Naive thymus-derived CD4-positive, alpha-beta T cell (primary cell): ENCODE measurements around the gene JPT2. TPM values are rescaled to one million over a fixed set of nuclear protein-coding genes. Genes with fewer than 3 reads are reported as not detected.
"Not testable (repeated sequence)": the region's sequence is repeated elsewhere in the genome, so short reads cannot be mapped to it uniquely, and the experiment has no call there.

Experiments used
- ATAC-seq: fragments of 150-1000 bp; cut with Tn5 transposase; 2 replicates; pipeline ENCODE4 v1.10.0; 2021; ENCODE audit warnings: mild to moderate bottlenecking, moderate library complexity
- CTCF ChIA-PET: fragments of 350-600 bp; sonication (Branson Sonifier 250); formaldehyde crosslinking; loops from one replicate; lab custom pipeline; 2021; ENCODE audit warnings: antibody characterized with exemption; lab: Charles Lee
- POLR2A ChIA-PET: fragments of 350-600 bp; sonication (Branson Sonifier 250); formaldehyde crosslinking; loops from one replicate; lab custom pipeline; 2021; ENCODE audit warnings: antibody characterized with exemption, inconsistent platforms; lab: Charles Lee
- DNase-seq, 9 donors: peaks; one replicate each; pipeline versions ENCODE4 v3.0.0 to v3.0.0-alpha.2; 2020 to 2022; ENCODE audit warnings: mixed read lengths in 1 of 9
- H3K27ac ChIP-seq: one replicate; pipeline ENCODE4 v1.7.0; 2013; ENCODE audit warnings: mild to moderate bottlenecking, low read depth, low read length, moderate library complexity
- H3K27me3 ChIP-seq, 2 donors: one replicate each; pipeline ENCODE4 v1.7.0; 2013; ENCODE audit warnings: low read length in 2 of 2, mild to moderate bottlenecking in 2 of 2, moderate library complexity in 2 of 2; ENCODE audit not compliant: control insufficient read depth in 2 of 2, insufficient read depth in 2 of 2
- H3K36me3 ChIP-seq, 3 experiments: 1 replicate in 2 of 3; 2 replicates in 1 of 3; pipeline ENCODE4 v1.7.0; 2013; ENCODE audit warnings: low read length in 3 of 3, mild to moderate bottlenecking in 3 of 3, moderate library complexity in 1 of 3; ENCODE audit not compliant: insufficient read depth in 3 of 3, control insufficient read depth in 2 of 3
- H3K4me1 ChIP-seq, 2 donors: one replicate each; pipeline ENCODE4 v1.7.0; 2013; ENCODE audit warnings: low read length in 2 of 2, mild to moderate bottlenecking in 2 of 2, moderate library complexity in 1 of 2; ENCODE audit not compliant: control insufficient read depth in 2 of 2, insufficient read depth in 2 of 2
- H3K4me3 ChIP-seq: 2 replicates; pipeline ENCODE4 v1.7.0; 2013; ENCODE audit warnings: mild to moderate bottlenecking, low read length
- H3K9me3 ChIP-seq, 3 experiments: 1 replicate in 2 of 3; 2 replicates in 1 of 3; pipeline ENCODE4 v1.7.0; 2013; ENCODE audit warnings: low read length in 3 of 3; ENCODE audit not compliant: control insufficient read depth in 2 of 3
- H3K27ac Mint-ChIP-seq, 9 donors: one replicate each; pipeline ENCODE4 v1.8.0; 2020 to 2022; ENCODE audit warnings: mixed read lengths in 9 of 9, mild to moderate bottlenecking in 8 of 9, moderate library complexity in 5 of 9, inconsistent platforms in 2 of 9
- H3K27me3 Mint-ChIP-seq, 5 donors: one replicate each; pipeline ENCODE4 v1.8.0; 2021 to 2022; ENCODE audit warnings: mixed read lengths in 5 of 5, mild to moderate bottlenecking in 1 of 5
- H3K36me3 Mint-ChIP-seq, 5 donors: one replicate each; pipeline ENCODE4 v1.8.0; 2020 to 2022; ENCODE audit warnings: mixed read lengths in 5 of 5, mild to moderate bottlenecking in 3 of 5, inconsistent platforms in 1 of 5
- H3K4me1 Mint-ChIP-seq, 7 donors: one replicate each; pipeline ENCODE4 v1.8.0; 2020 to 2022; ENCODE audit warnings: mixed read lengths in 7 of 7, mild to moderate bottlenecking in 3 of 7, inconsistent platforms in 1 of 7
- H3K4me3 Mint-ChIP-seq, 10 donors: one replicate each; pipeline ENCODE4 v1.8.0; 2020 to 2022; ENCODE audit warnings: mild to moderate bottlenecking in 10 of 10, mixed read lengths in 10 of 10, moderate library complexity in 6 of 10, inconsistent platforms in 2 of 10
- H3K9me3 Mint-ChIP-seq, 11 donors: one replicate each; pipeline ENCODE4 v1.8.0; 2020 to 2022; ENCODE audit warnings: mixed read lengths in 11 of 11, mild to moderate bottlenecking in 4 of 11, inconsistent platforms in 1 of 11, moderate library complexity in 1 of 11
- intact Hi-C, 2 donors: fragments of 100-400 bp; cut with micrococcal nuclease; formaldehyde crosslinking; loops; one replicate each; pipeline ENCODE4 v1.15.1; 2023
- polyA plus RNA-seq, 2 donors: library from polyadenylated mRNA; unstranded; fragments of 300-500 nt; fragmentation: Illumina TruSeq; gene quantifications; one replicate each; pipeline ENCODE4 v1.2.3, GENCODE V29; 2021
- total RNA-seq, 6 experiments: library from RNA in 5 of 6; stranded (reverse) in 5 of 6; gene quantifications; 1 replicate in 5 of 6; 2 replicates in 1 of 6; pipeline ENCODE4 v1.2.3 and lab custom pipeline; 2021 to 2026

JPT2 gene
- total and polyA plus RNA-seq, 7 experiments from 2014 or later, result 12.6 to 67.2 (median 17.5) TPM

DNA sequence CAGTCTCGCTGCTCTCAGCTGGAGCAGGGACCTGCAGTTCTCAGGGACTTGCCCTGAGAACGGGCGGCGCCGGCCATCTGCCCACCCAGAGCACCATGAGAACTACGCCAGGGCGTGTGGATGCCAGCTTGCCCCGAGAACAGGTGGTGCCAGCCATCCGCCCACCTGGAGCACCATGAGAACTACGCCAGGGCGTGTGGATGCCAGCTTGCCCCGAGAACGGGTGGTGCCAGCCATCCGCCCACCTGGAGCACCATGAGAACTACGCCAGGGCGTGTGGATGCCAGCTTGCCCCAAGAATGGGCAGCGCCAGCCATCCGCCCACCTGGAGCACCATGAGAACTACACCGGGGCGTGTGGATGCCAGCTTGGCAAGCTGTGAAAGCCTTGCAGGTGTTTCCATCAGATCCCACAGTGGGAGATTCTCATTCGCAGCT is 54.5 kb downstream of the JPT2 start:
- peaks cover 0 to 69% (median 3%) of the 10 kb centered on the region in 3 experiments for H3K36me3 ChIP-seq
- peaks cover 0 to 17% (median 3%) of the 10 kb centered on the region in 5 donors for H3K36me3 Mint-ChIP-seq

GRCh38 chr16:1734123-1734522 is 56.0 kb downstream of the JPT2 start:
- intact Hi-C loops, result no loop called here

More for the DNA sequence above, 54.5 kb downstream of the JPT2 start:
- H3K27me3 ChIP-seq, ATAC-seq, H3K4me1 Mint-ChIP-seq, H3K27ac Mint-ChIP-seq, H3K27ac ChIP-seq, intact Hi-C loops, H3K9me3 ChIP-seq, DNase-seq, POLR2A ChIA-PET, H3K27me3 Mint-ChIP-seq, H3K4me3 Mint-ChIP-seq, H3K4me3 ChIP-seq, H3K9me3 Mint-ChIP-seq, H3K4me1 ChIP-seq: not testable (repeated sequence)
- CTCF ChIA-PET, result interaction anchor here (0.8 to 1.0 kb wide), 2 partner anchors 11 to 27 kb away, joined by 3 read pairs; partner anchors contain the start of gene MAPK8IP3

GRCh38 chr16:1734816-1735215 is 56.7 kb downstream of the JPT2 start:
- ATAC-seq (no peak), DNase-seq (no peak)
- H3K4me1 Mint-ChIP-seq, result no peaks in the 10 kb centered on the region
- peaks cover 0 to 10% (median 0%) of the 10 kb centered on the region in 5 donors for H3K36me3 Mint-ChIP-seq
- H3K27me3 Mint-ChIP-seq, result no peaks in the 10 kb centered on the region
- no peak overlapping the region for H3K4me3 Mint-ChIP-seq
- ChIA-PET POLR2A (no interaction called here), CTCF (no interaction called here)
- no peaks in the 10 kb centered on the region for H3K9me3 ChIP-seq
- no peaks in the 10 kb centered on the region for H3K9me3 Mint-ChIP-seq
- intact Hi-C loops, result no loop called here
- H3K27ac ChIP-seq, result no peak overlapping the region
- no peaks in the 10 kb centered on the region for H3K27me3 ChIP-seq
- H3K27ac Mint-ChIP-seq, result peak overlapping the region in 1 of 9 donors; percentile 54
- H3K4me1 ChIP-seq, result no peaks in the 10 kb centered on the region
- peaks cover 0 to 48% (median 3%) of the 10 kb centered on the region in 3 experiments for H3K36me3 ChIP-seq
- H3K4me3 ChIP-seq, result no peak overlapping the region

More at GRCh38 chr16:1734123-1734522, 56.0 kb downstream of the JPT2 start:
- no peaks in the 10 kb centered on the region for H3K4me1 Mint-ChIP-seq
- DNase-seq (no peak), ATAC-seq (no peak)
- ChIA-PET CTCF (no interaction called here), POLR2A (no interaction called here)
- H3K4me3 Mint-ChIP-seq, result no peak overlapping the region
- Histone ChIP-seq H3K36me3 (peaks cover 0 to 55% (median 3%) of the 10 kb centered on the region in 3 experiments), H3K4me3 (no peak overlapping the region), H3K4me1 (no peaks in the 10 kb centered on the region), H3K27me3 (no peaks in the 10 kb centered on the region), H3K9me3 (no peaks in the 10 kb centered on the region), H3K27ac (no peak overlapping the region)
- H3K27me3 Mint-ChIP-seq, result no peaks in the 10 kb centered on the region
- H3K27ac Mint-ChIP-seq, result peak overlapping the region in 1 of 9 donors; percentile 47
- no peaks in the 10 kb centered on the region for H3K9me3 Mint-ChIP-seq
- H3K36me3 Mint-ChIP-seq, result peaks cover 0 to 10% (median 0%) of the 10 kb centered on the region in 5 donors

GRCh38 chr16:1740234-1740633 is 62.2 kb downstream of the JPT2 start:
- no peak for ATAC-seq
- POLR2A ChIA-PET, result interaction anchor here (0.7 kb wide), 1 partner anchor 44 kb away, joined by 3 read pairs; no protein-coding TSS in a partner anchor
- H3K4me1 Mint-ChIP-seq, result peaks cover 0 to 3% (median 0%) of the 10 kb centered on the region in 7 donors

GRCh38 chr16:1740781-1741490 is 62.9 kb downstream of the JPT2 start:
- H3K27ac Mint-ChIP-seq, result no peak overlapping the region
- peaks cover 0 to 3% (median 0%) of the 10 kb centered on the region in 7 donors for H3K4me1 Mint-ChIP-seq
- DNase-seq, result no peak
- intact Hi-C loops, result no loop called here
- ATAC-seq, result no peak
- H3K4me1 ChIP-seq, result no peaks in the 10 kb centered on the region
- H3K27me3 Mint-ChIP-seq, result no peaks in the 10 kb centered on the region
- peaks cover 0 to 10% (median 2%) of the 10 kb centered on the region in 5 donors for H3K36me3 Mint-ChIP-seq
- ChIA-PET CTCF (no interaction called here), POLR2A (no interaction called here)
- H3K27me3 ChIP-seq, result no peaks in the 10 kb centered on the region
- no peak overlapping the region for H3K4me3 Mint-ChIP-seq
- H3K36me3 ChIP-seq, result peaks cover 0 to 51% (median 5%) of the 10 kb centered on the region in 3 experiments
- H3K9me3 ChIP-seq, result no peaks in the 10 kb centered on the region
- H3K27ac ChIP-seq, result no peak overlapping the region
- no peak overlapping the region for H3K4me3 ChIP-seq
- no peaks in the 10 kb centered on the region for H3K9me3 Mint-ChIP-seq

More at GRCh38 chr16:1740234-1740633, 62.2 kb downstream of the JPT2 start:
- H3K9me3 ChIP-seq, result no peaks in the 10 kb centered on the region
- peaks cover 0 to 44% (median 4%) of the 10 kb centered on the region in 3 experiments for H3K36me3 ChIP-seq
- H3K27me3 Mint-ChIP-seq, result no peaks in the 10 kb centered on the region
- CTCF ChIA-PET, result no interaction called here
- intact Hi-C loops, result no loop called here
- H3K4me3 ChIP-seq, result no peak overlapping the region
- peaks cover 0 to 9% (median 2%) of the 10 kb centered on the region in 5 donors for H3K36me3 Mint-ChIP-seq
- no peak overlapping the region for H3K27ac Mint-ChIP-seq
- no peaks in the 10 kb centered on the region for H3K27me3 ChIP-seq
- H3K4me1 ChIP-seq, result no peaks in the 10 kb centered on the region
- H3K27ac ChIP-seq, result no peak overlapping the region
- H3K4me3 Mint-ChIP-seq, result no peak overlapping the region
- DNase-seq, result no peak
- no peaks in the 10 kb centered on the region for H3K9me3 Mint-ChIP-seq

DNA sequence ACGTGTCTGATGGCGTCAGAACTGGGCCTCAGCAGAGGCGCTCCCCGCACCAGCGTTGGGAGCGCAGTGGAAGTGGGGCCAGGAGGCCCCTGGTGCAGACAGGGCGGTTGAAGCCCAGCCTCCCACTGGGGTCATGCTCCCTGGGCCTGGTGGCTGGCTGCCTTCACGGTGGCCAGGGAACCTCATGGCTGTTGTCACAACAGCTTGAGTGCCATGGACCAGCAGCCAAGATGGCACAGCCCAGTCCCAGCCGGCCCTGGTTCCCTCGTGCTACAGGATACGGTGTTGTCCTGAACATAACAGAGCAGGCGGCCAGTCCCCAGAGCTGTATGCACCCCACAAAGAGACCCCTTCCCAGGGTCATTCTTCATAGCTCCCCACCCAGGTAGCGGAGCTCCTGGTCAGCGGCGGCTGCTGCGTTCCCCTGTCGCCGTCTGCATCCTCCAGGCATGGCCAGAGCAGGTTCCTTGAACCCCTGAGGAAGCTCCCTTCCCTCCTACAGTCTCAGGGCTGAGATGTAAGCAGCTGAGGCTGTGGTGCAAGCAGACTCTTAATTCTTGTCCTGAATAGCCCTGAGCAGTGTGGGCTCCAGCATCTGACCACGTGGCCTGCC is 63.6 kb downstream of the JPT2 start:
- ATAC-seq, result no peak
- Mint-ChIP-seq H3K4me1 (peaks cover 0 to 3% (median 0%) of the 10 kb centered on the region in 7 donors), H3K27me3 (no peaks in the 10 kb centered on the region), H3K4me3 (no peak overlapping the region), H3K9me3 (no peaks in the 10 kb centered on the region), H3K36me3 (peaks cover 0 to 10% (median 2%) of the 10 kb centered on the region in 5 donors), H3K27ac (no peak overlapping the region)
- H3K27me3 ChIP-seq, result no peaks in the 10 kb centered on the region
- no peaks in the 10 kb centered on the region for H3K4me1 ChIP-seq
- H3K4me3 ChIP-seq, result no peak overlapping the region
- no peaks in the 10 kb centered on the region for H3K9me3 ChIP-seq
- CTCF ChIA-PET, result no interaction called here
- no peak for DNase-seq
- H3K36me3 ChIP-seq, result peaks cover 0 to 59% (median 5%) of the 10 kb centered on the region in 3 experiments
- intact Hi-C loops, result no loop called here
- POLR2A ChIA-PET, result no interaction called here
- no peak overlapping the region for H3K27ac ChIP-seq
